Sigmoid colon (tissue), 7 donors: ENCODE results near the gene EEFSEC. TPM values are rescaled to one million over a fixed set of nuclear protein-coding genes. Genes with fewer than 3 reads are reported as not detected.

Source experiments
- DNase-seq: peaks from one replicate; pipeline ENCODE4 v3.0.0-alpha.2; 2019
- H3K27ac ChIP-seq, 4 donors: fragments of 200-600 bp; sonication (generic); one replicate each; pipeline ENCODE4 v1.5.1; 2016 to 2019; ENCODE audit warnings: mild to moderate bottlenecking in 1 of 4
- H3K27me3 ChIP-seq, 3 donors: fragments of 200-600 bp; sonication (generic); one replicate each; pipeline ENCODE4 v1.5.1; 2019; ENCODE audit warnings: mild to moderate bottlenecking in 1 of 3
- H3K36me3 ChIP-seq, 4 donors: fragments of 200-600 bp; sonication (generic); one replicate each; pipeline ENCODE4 v1.5.1; 2016 to 2019
- H3K4me1 ChIP-seq, 4 donors: fragments of 200-600 bp; sonication (generic); one replicate each; pipeline ENCODE4 v1.5.1; 2017 to 2019
- H3K4me3 ChIP-seq, 4 donors: fragments of 200-600 bp; sonication (generic); one replicate each; pipeline ENCODE4 v1.5.1; 2017 to 2019; ENCODE audit warnings: mild to moderate bottlenecking in 2 of 4, moderate library complexity in 1 of 4
- H3K9me3 ChIP-seq, 4 donors: fragments of 200-600 bp in 3 of 4; sonication (generic) in 3 of 4; one replicate each; pipeline versions ENCODE4 v1.5.1 to v1.6.1; 2013 to 2019
- EP300 ChIP-seq, 4 donors: sonication (generic); formaldehyde crosslinking; IDR thresholded peaks; one replicate each; pipeline ENCODE4 v1.6.1; 2017; ENCODE audit warnings: antibody characterized with exemption in 4 of 4
- POLR2A ChIP-seq, 2 donors: fragments of 450-650 bp; IDR thresholded peaks; one replicate each; pipeline ENCODE4 v1.6.1; 2016; ENCODE audit warnings: antibody characterized with exemption in 2 of 2, mild to moderate bottlenecking in 2 of 2, moderate library complexity in 2 of 2
- POLR2AphosphoS5 ChIP-seq, 4 donors: sonication (generic); formaldehyde crosslinking; IDR thresholded peaks; one replicate each; pipeline ENCODE4 v1.6.1; 2017; ENCODE audit warnings: antibody characterized with exemption in 4 of 4
- WGBS, 2 donors: extraction: QIAGEN DNeasy Blood & Tissue Kit; methylation state at CpG; one replicate each; pipeline ENCODE4 v1.1.7; 2013; 5-methylcytosine and 5-hydroxymethylcytosine counted together
- intact Hi-C: fragments of 100-400 bp; cut with DNase I; formaldehyde crosslinking; loops from one replicate; pipeline ENCODE4 v1.15.1; 2023
- polyA plus RNA-seq, 3 donors: library from polyadenylated mRNA; stranded (reverse); fragments of 200-250 nt; gene quantifications; one replicate each; pipeline ENCODE4 v1.2.3, GENCODE V29; 2013
- total RNA-seq, 4 donors: library from RNA; depleted of rRNA; stranded (reverse); fragments of >200 nt; gene quantifications; one replicate each; pipeline ENCODE4 v1.1.0, GENCODE V29; 2016
- TF ChIP-seq, protein P1 (sequence below), 4 experiments: fragments of 450-650 bp in 3 of 4; fragments of 200-600 bp in 1 of 4; IDR thresholded peaks; one replicate each; pipeline ENCODE4 v1.5.1; 2016 to 2019; ENCODE audit warnings: antibody characterized with exemption in 4 of 4, mild to moderate bottlenecking in 3 of 4, moderate library complexity in 2 of 4
- donor health status: healthy with polysubstance abuse.
- donor health status: Bipolar disorder and iron deficiency.
- donor health status: healthy.

Gene EEFSEC
- total and polyA plus RNA-seq, 7 donors, result 5.3 to 16.1 (median 12.2) TPM

DNA sequence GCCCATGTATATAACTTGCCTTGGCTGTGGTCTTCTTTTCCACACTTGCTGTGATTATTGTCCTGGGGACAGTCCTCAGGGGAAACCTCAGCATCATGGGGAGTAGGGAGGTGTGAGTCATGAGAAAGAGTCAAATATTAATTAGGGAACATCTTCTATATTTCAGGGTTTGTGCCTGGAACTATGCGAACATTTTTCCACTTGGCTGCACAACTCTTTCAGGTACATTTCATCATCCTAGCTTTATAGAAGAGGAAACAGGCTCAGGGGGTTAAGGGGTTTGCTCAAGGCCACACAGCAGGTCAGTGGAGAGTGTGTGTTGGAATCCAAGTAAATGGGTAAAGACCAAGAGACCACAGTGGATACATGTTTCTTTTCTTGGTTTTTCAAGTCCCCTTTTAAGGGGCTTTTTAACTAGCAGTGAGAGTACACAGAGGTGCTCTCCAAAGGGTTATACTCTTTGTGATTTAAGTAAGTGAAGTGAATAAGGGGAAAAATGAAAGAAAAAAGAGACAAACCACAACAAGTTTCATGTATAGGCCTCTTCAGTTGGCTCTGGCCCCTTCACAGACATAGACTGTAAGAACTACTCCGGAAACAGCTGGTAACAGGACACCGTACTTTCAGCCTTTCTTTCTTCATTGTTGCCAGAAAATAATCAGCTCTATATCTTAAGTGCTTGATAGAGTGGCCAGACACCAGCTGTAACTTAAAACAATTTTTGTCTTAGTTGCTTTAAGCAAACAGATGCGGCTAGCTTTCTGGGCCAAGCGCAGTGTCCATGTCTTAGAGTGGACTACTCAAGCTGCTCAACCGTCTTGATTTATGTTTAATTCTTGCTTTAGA lies 64.6 kb downstream of the EEFSEC start:
- 79 to 88% methylated on average over 6 of the region's 6 CpGs for WGBS, 2 donors
- H3K27me3 ChIP-seq, result no peaks in the 10 kb centered on the region
- no peaks in the 10 kb centered on the region for H3K4me1 ChIP-seq
- intact Hi-C loops, result no loop called here
- H3K36me3 ChIP-seq, result no peaks in the 10 kb centered on the region
- H3K27ac ChIP-seq, result no peak overlapping the region
- no peak for DNase-seq
- no peak for TF ChIP-seq POLR2A (IDR thresholded peaks at IDR 0.05)
- TF ChIP-seq, protein P1, sequence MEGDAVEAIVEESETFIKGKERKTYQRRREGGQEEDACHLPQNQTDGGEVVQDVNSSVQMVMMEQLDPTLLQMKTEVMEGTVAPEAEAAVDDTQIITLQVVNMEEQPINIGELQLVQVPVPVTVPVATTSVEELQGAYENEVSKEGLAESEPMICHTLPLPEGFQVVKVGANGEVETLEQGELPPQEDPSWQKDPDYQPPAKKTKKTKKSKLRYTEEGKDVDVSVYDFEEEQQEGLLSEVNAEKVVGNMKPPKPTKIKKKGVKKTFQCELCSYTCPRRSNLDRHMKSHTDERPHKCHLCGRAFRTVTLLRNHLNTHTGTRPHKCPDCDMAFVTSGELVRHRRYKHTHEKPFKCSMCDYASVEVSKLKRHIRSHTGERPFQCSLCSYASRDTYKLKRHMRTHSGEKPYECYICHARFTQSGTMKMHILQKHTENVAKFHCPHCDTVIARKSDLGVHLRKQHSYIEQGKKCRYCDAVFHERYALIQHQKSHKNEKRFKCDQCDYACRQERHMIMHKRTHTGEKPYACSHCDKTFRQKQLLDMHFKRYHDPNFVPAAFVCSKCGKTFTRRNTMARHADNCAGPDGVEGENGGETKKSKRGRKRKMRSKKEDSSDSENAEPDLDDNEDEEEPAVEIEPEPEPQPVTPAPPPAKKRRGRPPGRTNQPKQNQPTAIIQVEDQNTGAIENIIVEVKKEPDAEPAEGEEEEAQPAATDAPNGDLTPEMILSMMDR (IDR thresholded peaks at IDR 0.05), result no peak
- TF ChIP-seq EP300 (IDR thresholded peaks at IDR 0.05), result no peak
- no peak for TF ChIP-seq POLR2AphosphoS5 (IDR thresholded peaks at IDR 0.05)
- H3K9me3 ChIP-seq, result peaks cover 0 to 3% (median 2%) of the 10 kb centered on the region in 4 donors
- H3K4me3 ChIP-seq, result no peak overlapping the region

- Histone ChIP-seq H3K27ac (no peak overlapping the region), H3K9me3 (peaks cover 0 to 8% (median 2%) of the 10 kb centered on the region in 4 donors), H3K4me1 (no peaks in the 10 kb centered on the region), H3K36me3 (no peaks in the 10 kb centered on the region), H3K4me3 (no peak overlapping the region), H3K27me3 (no peaks in the 10 kb centered on the region)
- intact Hi-C loops, result no loop called here
- TF ChIP-seq POLR2AphosphoS5 (IDR thresholded peaks at IDR 0.05) (no peak), EP300 (IDR thresholded peaks at IDR 0.05) (no peak), POLR2A (IDR thresholded peaks at IDR 0.05) (no peak)
- TF ChIP-seq, protein P1 (IDR thresholded peaks at IDR 0.05), result no peak
- DNase-seq, result no peak
- 89 to 95% methylated on average over 13 of the region's 13 CpGs for WGBS, 2 donors
Measured at GRCh38 chr3:128218548-128219257, 65.4 kb downstream of the EEFSEC start.

DNA sequence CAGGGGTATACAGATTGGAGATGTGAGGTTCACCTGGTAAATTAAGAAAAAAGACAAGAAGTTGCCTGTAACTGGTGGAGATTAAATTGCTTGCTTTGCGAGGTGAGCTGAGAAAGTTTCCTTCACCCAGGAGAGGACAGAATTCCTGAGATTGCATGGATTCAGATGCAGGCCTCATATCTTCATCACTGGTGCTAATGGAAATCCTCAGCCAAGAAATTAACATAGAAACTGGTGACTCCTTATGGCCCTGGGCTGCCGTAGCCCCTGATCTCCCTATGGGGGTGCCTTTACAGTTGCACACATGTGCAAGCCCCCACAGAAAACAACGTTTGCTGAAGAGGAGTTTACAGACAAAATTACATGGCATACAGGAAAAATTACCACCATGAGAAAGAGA lies 68.0 kb downstream of the EEFSEC start:
- Histone ChIP-seq H3K27ac (no peak overlapping the region), H3K27me3 (no peaks in the 10 kb centered on the region), H3K9me3 (peaks cover 0 to 8% (median 2%) of the 10 kb centered on the region in 4 donors), H3K36me3 (no peaks in the 10 kb centered on the region), H3K4me1 (no peaks in the 10 kb centered on the region), H3K4me3 (no peak overlapping the region)
- WGBS, 2 donors, result 94 to 96% methylated on average over 3 of the region's 3 CpGs
- no peak for TF ChIP-seq POLR2A (IDR thresholded peaks at IDR 0.05)
- TF ChIP-seq EP300 (IDR thresholded peaks at IDR 0.05), result no peak
- intact Hi-C loops, result no loop called here
- no peak for DNase-seq

DNA sequence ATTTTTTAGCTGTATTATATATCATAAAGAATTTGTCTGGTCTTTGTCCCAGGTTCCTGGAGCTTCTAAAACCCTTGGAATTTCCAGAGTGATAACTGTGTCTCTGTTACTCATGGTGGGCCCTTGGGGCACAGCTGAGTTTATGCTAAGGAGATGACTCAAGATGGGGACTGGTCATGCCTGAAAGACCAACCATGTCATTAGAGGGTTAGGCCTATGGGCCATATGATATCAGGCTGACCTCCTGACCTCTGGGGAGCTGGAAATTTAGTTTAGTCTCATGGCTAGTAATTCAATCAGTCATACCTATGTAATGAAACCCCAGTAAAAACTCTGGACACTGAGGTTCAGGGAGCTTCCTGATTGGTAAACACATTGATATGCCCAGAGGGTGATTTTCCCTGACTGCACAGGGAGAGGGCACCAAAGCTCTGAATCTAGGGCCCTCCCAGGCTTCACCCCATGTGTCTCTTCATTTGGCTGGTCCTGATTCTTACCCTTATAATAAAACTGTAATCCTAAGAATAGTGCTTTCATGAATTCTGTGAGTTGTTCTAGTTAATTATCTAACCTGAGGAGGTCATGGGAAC lies 69.6 kb downstream of the EEFSEC start:
- peaks cover 0 to 8% (median 2%) of the 10 kb centered on the region in 4 donors for H3K9me3 ChIP-seq
- no peak overlapping the region for H3K4me3 ChIP-seq
- H3K36me3 ChIP-seq, result no peaks in the 10 kb centered on the region
- intact Hi-C loops, result no loop called here
- no peak for DNase-seq
- no peaks in the 10 kb centered on the region for H3K4me1 ChIP-seq
- H3K27me3 ChIP-seq, result no peaks in the 10 kb centered on the region
- TF ChIP-seq EP300 (IDR thresholded peaks at IDR 0.05), result no peak
- TF ChIP-seq POLR2AphosphoS5 (IDR thresholded peaks at IDR 0.05), result no peak
- no peak for TF ChIP-seq POLR2A (IDR thresholded peaks at IDR 0.05)
- TF ChIP-seq, protein P1 (IDR thresholded peaks at IDR 0.05), result no peak
- no peak overlapping the region for H3K27ac ChIP-seq

- H3K36me3 ChIP-seq, result no peaks in the 10 kb centered on the region
- no peak overlapping the region for H3K4me3 ChIP-seq
- no peak overlapping the region for H3K27ac ChIP-seq
- no peaks in the 10 kb centered on the region for H3K27me3 ChIP-seq
- DNase-seq, result no peak
- 84 to 86% methylated on average over 8 of the region's 8 CpGs for WGBS, 2 donors
- TF ChIP-seq POLR2AphosphoS5 (IDR thresholded peaks at IDR 0.05), result no peak
- TF ChIP-seq, protein P1 (IDR thresholded peaks at IDR 0.05), result no peak
- TF ChIP-seq EP300 (IDR thresholded peaks at IDR 0.05), result no peak
- no peak for TF ChIP-seq POLR2A (IDR thresholded peaks at IDR 0.05)
- H3K4me1 ChIP-seq, result peaks cover 0 to under 1% (median 0%) of the 10 kb centered on the region in 4 donors
- H3K9me3 ChIP-seq, result peaks cover 0 to 8% (median 2%) of the 10 kb centered on the region in 4 donors
- intact Hi-C loops, result no loop called here
Measured at GRCh38 chr3:128226186-128226725, 73.0 kb downstream of the EEFSEC start.
